ENCODE results near the gene NIN. TPM values are rescaled to one million over a fixed set of nuclear protein-coding genes. Genes with fewer than 3 reads are reported as not detected.
A peak's percentile ranks its signal among the peaks of the same experiment; 100 is the strongest.

NIN gene
- total RNA-seq, 2 donors from 2014 or later = 31.0 to 37.4 TPM

- H3K36me3 ChIP-seq = peaks cover 3% of the 10 kb centered on the region
Measured at GRCh38 chr14:50769863-50770500, 61.0 kb downstream of the NIN start.

GRCh38 chr14:50768680-50769079 is 62.3 kb downstream of the NIN start:
- Histone ChIP-seq H3K36me3 (peaks cover 3% of the 10 kb centered on the region), H3K4me3 (no peak overlapping the region), H3K9me3 (no peaks in the 10 kb centered on the region), H3K27ac (peak overlapping the region; percentile 87 to 89), H3K27me3 (replicated peaks; ENCODE audit: insufficient read depth) (no peaks in the 10 kb centered on the region), H3K4me1 (ENCODE audit: control insufficient read depth in 1 of 2, low read depth in 2 of 2) (peaks cover 28 to 52% of the 10 kb centered on the region in 2 donors)
- DNase-seq (ENCODE audit: low spot score) = no peak
- no peak for TF ChIP-seq CTCF (IDR thresholded peaks at IDR 0.05)
- ATAC-seq (ENCODE audit: insufficient number of reproducible peaks, low FRiP score, low read depth) = no peak

More at GRCh38 chr14:50769863-50770500, 61.0 kb downstream of the NIN start:
- ATAC-seq (ENCODE audit: insufficient number of reproducible peaks, low FRiP score, low read depth) (no peak), DNase-seq (ENCODE audit: low spot score) (no peak)
- peaks cover 28 to 64% of the 10 kb centered on the region in 2 donors for H3K4me1 ChIP-seq (ENCODE audit: control insufficient read depth in 1 of 2, low read depth in 2 of 2)
- peak overlapping the region; percentile 34 for H3K4me3 ChIP-seq
- no peak for TF ChIP-seq CTCF (IDR thresholded peaks at IDR 0.05)
- no peaks in the 10 kb centered on the region for H3K9me3 ChIP-seq
- H3K27me3 ChIP-seq (replicated peaks; ENCODE audit: insufficient read depth) = no peaks in the 10 kb centered on the region
- peak overlapping the region; percentile 87 to 89 for H3K27ac ChIP-seq

- Histone ChIP-seq H3K4me3 (no peak overlapping the region), H3K27me3 (replicated peaks; ENCODE audit: insufficient read depth) (no peaks in the 10 kb centered on the region), H3K36me3 (peaks cover 2% of the 10 kb centered on the region), H3K27ac (peak overlapping the region; percentile 46 to 71), H3K9me3 (no peaks in the 10 kb centered on the region), H3K4me1 (ENCODE audit: control insufficient read depth in 1 of 2, low read depth in 2 of 2) (peaks cover 30 to 63% of the 10 kb centered on the region in 2 donors)
- DNase-seq (ENCODE audit: low spot score) = no peak
- peak; percentile 88 for ATAC-seq (ENCODE audit: insufficient number of reproducible peaks, low FRiP score, low read depth)
- no peak for TF ChIP-seq CTCF (IDR thresholded peaks at IDR 0.05)
Measured at GRCh38 chr14:50766338-50766886, 64.5 kb downstream of the NIN start.

GRCh38 chr14:50763382-50764007 is 67.5 kb downstream of the NIN start:
- Histone ChIP-seq H3K27ac (peak overlapping the region in 1 of 2 donors; percentile 41), H3K36me3 (no peaks in the 10 kb centered on the region), H3K4me1 (ENCODE audit: control insufficient read depth in 1 of 2, low read depth in 2 of 2) (peaks cover 13 to 57% of the 10 kb centered on the region in 2 donors), H3K4me3 (no peak overlapping the region), H3K9me3 (no peaks in the 10 kb centered on the region), H3K27me3 (replicated peaks; ENCODE audit: insufficient read depth) (no peaks in the 10 kb centered on the region)
- DNase-seq (ENCODE audit: low spot score) (no peak), ATAC-seq (ENCODE audit: insufficient number of reproducible peaks, low FRiP score, low read depth) (no peak)
- no peak for TF ChIP-seq CTCF (IDR thresholded peaks at IDR 0.05)

GRCh38 chr14:50762931-50763300 is 68.0 kb downstream of the NIN start:
- Histone ChIP-seq H3K4me3 (no peak overlapping the region), H3K27ac (peak overlapping the region in 1 of 2 donors; percentile 41), H3K9me3 (no peaks in the 10 kb centered on the region), H3K4me1 (ENCODE audit: control insufficient read depth in 1 of 2, low read depth in 2 of 2) (peaks cover 16 to 57% of the 10 kb centered on the region in 2 donors), H3K36me3 (no peaks in the 10 kb centered on the region), H3K27me3 (replicated peaks; ENCODE audit: insufficient read depth) (no peaks in the 10 kb centered on the region)
- DNase-seq (ENCODE audit: low spot score) (no peak), ATAC-seq (ENCODE audit: insufficient number of reproducible peaks, low FRiP score, low read depth) (no peak)
- no peak for TF ChIP-seq CTCF (IDR thresholded peaks at IDR 0.05)
